Sigmoid colon (tissue), 4 donors: ENCODE data around the gene ACP3.

ENCODE experiments used
- CTCF ChIP-seq, 4 experiments: fragments of 450-650 bp in 3 of 4; fragments of 200-600 bp in 1 of 4; IDR thresholded peaks; one replicate each; pipeline ENCODE4 v1.5.1; 2016 to 2019; ENCODE audit warnings: antibody characterized with exemption in 4 of 4, mild to moderate bottlenecking in 3 of 4, moderate library complexity in 2 of 4
- EP300 ChIP-seq, 4 donors: sonication (generic); formaldehyde crosslinking; IDR thresholded peaks; one replicate each; pipeline ENCODE4 v1.6.1; 2017; ENCODE audit warnings: antibody characterized with exemption in 4 of 4
- POLR2A ChIP-seq, 2 donors: fragments of 450-650 bp; IDR thresholded peaks; one replicate each; pipeline ENCODE4 v1.6.1; 2016; ENCODE audit warnings: antibody characterized with exemption in 2 of 2, mild to moderate bottlenecking in 2 of 2, moderate library complexity in 2 of 2

- TF ChIP-seq POLR2A (IDR thresholded peaks at IDR 0.05) (no peak), CTCF (IDR thresholded peaks at IDR 0.05) (no peak), EP300 (IDR thresholded peaks at IDR 0.05) (no peak)
Measured at GRCh38 chr3:132395126-132395525, 77.9 kb downstream of the ACP3 start.
